Uterus (tissue), 2 donors: ENCODE data around the gene HAUS8.

ENCODE experiments used
- CTCF ChIP-seq, 4 experiments: fragments of 200-600 bp in 2 of 4; fragments of 450-650 bp in 2 of 4; sonication (generic) in 2 of 4; IDR thresholded peaks; one replicate each; pipeline ENCODE4 v1.5.1; 2016 to 2019; ENCODE audit warnings: antibody characterized with exemption in 4 of 4, mild to moderate bottlenecking in 2 of 4, moderate library complexity in 1 of 4
- POLR2A ChIP-seq, 2 donors: fragments of 450-650 bp; IDR thresholded peaks; one replicate each; pipeline ENCODE4 v1.6.1; 2016; ENCODE audit warnings: antibody characterized with exemption in 2 of 2, mild to moderate bottlenecking in 1 of 2, moderate library complexity in 1 of 2

GRCh38 chr19:17118957-17119356, 43.7 kb upstream of the HAUS8 start:
- TF ChIP-seq CTCF (IDR thresholded peaks at IDR 0.05), result no peak
- TF ChIP-seq POLR2A (IDR thresholded peaks at IDR 0.05), result no peak
